Right forelimb (tissue), 1 donor: ENCODE data around the gene GCK.
A peak's percentile ranks its signal among the peaks of the same experiment; 100 is the strongest.
"Not testable (repeated sequence)": the region's sequence is repeated elsewhere in the genome, so short reads cannot be mapped to it uniquely, and the experiment has no call there.

Experiments used
- DNase-seq: peaks from one replicate; pipeline ENCODE4 v3.0.0-alpha.2; 2018

The GCK gene

GRCh38 chr7:44176486-44176885, 12.8 kb downstream of the GCK start:
- no peak for DNase-seq

GRCh38 chr7:44175730-44176129, 13.5 kb downstream of the GCK start:
- DNase-seq = no peak

- DNase-seq = not testable (repeated sequence)
Measured at GRCh38 chr7:44174694-44174948, 14.6 kb downstream of the GCK start.

- DNase-seq = peak; percentile 35
Measured at GRCh38 chr7:44173911-44174693, 15.1 kb downstream of the GCK start.

GRCh38 chr7:44172803-44173424, 16.3 kb downstream of the GCK start:
- no peak for DNase-seq

- no peak for DNase-seq
Measured at GRCh38 chr7:44172352-44172751, 16.9 kb downstream of the GCK start.

GRCh38 chr7:44171901-44172300, 17.3 kb downstream of the GCK start:
- DNase-seq = peak; percentile 5

GRCh38 chr7:44167920-44168319, 21.3 kb downstream of the GCK start:
- no peak for DNase-seq

- peak; percentile 20 for DNase-seq
Measured at GRCh38 chr7:44163591-44163990, 25.6 kb downstream of the GCK start.

GRCh38 chr7:44162785-44163395, 26.3 kb downstream of the GCK start:
- peak; percentile 27 for DNase-seq

- DNase-seq = peak; percentile 21
Measured at GRCh38 chr7:44162179-44162578, 27.1 kb downstream of the GCK start.

GRCh38 chr7:44161371-44161770, 27.9 kb downstream of the GCK start:
- DNase-seq = no peak

- peak; percentile 27 for DNase-seq
Measured at GRCh38 chr7:44159824-44160630, 29.2 kb downstream of the GCK start.

GRCh38 chr7:44158873-44159631, 30.2 kb downstream of the GCK start:
- peak; percentile 36 for DNase-seq

- DNase-seq = peak; percentile 28
Measured at GRCh38 chr7:44158096-44158872, 31.0 kb downstream of the GCK start.

GRCh38 chr7:44157116-44158080, 31.8 kb downstream of the GCK start:
- no peak for DNase-seq

- no peak for DNase-seq
Measured at GRCh38 chr7:44156453-44157010, 32.7 kb downstream of the GCK start.

- DNase-seq = no peak
Measured at GRCh38 chr7:44155191-44156185, 33.8 kb downstream of the GCK start.

- no peak for DNase-seq
Measured at GRCh38 chr7:44154703-44155102, 34.5 kb downstream of the GCK start.
